H1 (cell line): Measurements from ENCODE around the gene ZHX3. TPM values are rescaled to one million over a fixed set of nuclear protein-coding genes. Genes with fewer than 3 reads are reported as not detected.

Experiments
- KDM4A ChIP-seq: IDR thresholded peaks from one replicate; pipeline ENCODE4 v1.7.1; 2012; ENCODE audit warnings: low read depth, mild to moderate bottlenecking, moderate library complexity, low read length, inconsistent platforms; ENCODE audit not compliant: severe bottlenecking
- POLR2A ChIP-seq, 2 experiments: IDR thresholded peaks; 1 replicate in 1 of 2; 2 replicates in 1 of 2; pipeline ENCODE4 v1.6.1; 2011; ENCODE audit warnings: low read depth in 2 of 2, low read length in 2 of 2, mild to moderate bottlenecking in 2 of 2; ENCODE audit errors: control extremely low read depth in 1 of 2
- RAD21 ChIP-seq, 2 experiments: IDR thresholded peaks in 1 of 2; conservative IDR thresholded peaks in 1 of 2; 2 replicates each; pipeline ENCODE4 v1.6.1; 2011; ENCODE audit warnings: low read depth in 2 of 2, low read length in 2 of 2, improper control_type of control experiment in 1 of 2, inconsistent platforms in 1 of 2, mild to moderate bottlenecking in 1 of 2, moderate library complexity in 1 of 2
- TEAD4 ChIP-seq: IDR thresholded peaks from 2 replicates; pipeline ENCODE4 v1.6.1; 2012; ENCODE audit warnings: low read depth, low read length, inconsistent platforms, mixed read lengths
- polyA plus RNA-seq, 7 experiments: library from polyadenylated mRNA; depleted of rRNA in 3 of 7; stranded (reverse) in 5 of 7; unstranded in 2 of 7; fragments of >200 nt in 5 of 7; fragments of 200-250 nt in 2 of 7; gene quantifications; 1 replicate in 5 of 7; 2 replicates in 1 of 7; 4 replicates in 1 of 7; pipeline versions ENCODE4 v1.2.1 to v1.2.3, GENCODE V29; 2011 to 2013; ENCODE audit warnings: missing spikeins in 2 of 7, mixed read lengths in 2 of 7
- total RNA-seq: library from RNA; stranded (reverse); fragmentation: NEBNext Ultra II Directional; extraction: Animal tissue kit (Norgen Biotek cat#: 25700); gene quantifications from 2 replicates; pipeline ENCODE4 v1.2.1, GENCODE V29; 2021
- TF ChIP-seq, protein P1 (sequence below): IDR thresholded peaks from 2 replicates; pipeline ENCODE4 v1.6.1; 2012; ENCODE audit warnings: low read length, inconsistent platforms

The ZHX3 gene
- total and polyA plus RNA-seq, 2 of the 8 experiments (the other 6 are each of a cell fraction or from before 2014, with no cell fraction given) = 1.00 to 7.8 TPM

DNA sequence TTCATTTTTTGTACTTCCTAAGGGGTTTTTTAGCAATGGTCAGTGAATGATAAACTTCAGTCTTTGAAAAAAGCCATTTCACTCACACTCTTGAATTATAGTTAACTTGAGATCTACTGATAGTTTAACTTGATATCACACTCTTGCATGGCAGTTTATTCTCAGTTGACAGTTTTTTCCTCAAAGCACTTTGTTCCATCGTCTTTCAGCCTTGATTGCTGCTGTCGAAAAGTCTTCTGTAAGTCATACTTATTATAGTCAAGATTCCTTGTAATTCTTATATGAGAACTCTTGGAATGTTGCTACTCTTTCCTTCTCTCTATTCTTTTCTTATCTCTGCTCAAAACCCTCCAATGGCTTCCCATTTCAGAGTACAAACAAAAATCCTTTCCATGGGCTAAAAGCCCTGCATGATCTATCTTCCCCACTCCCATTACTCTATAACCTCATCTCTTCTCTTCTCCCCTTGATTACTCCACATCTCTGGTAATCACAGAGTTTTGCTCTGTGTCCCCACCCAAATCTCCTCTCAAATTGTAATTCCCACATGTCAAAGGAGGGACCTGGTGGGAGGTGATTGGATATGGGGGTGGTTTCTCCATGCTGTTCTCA, 31.2 kb downstream of the ZHX3 start (continued):
- TF ChIP-seq, protein P1, sequence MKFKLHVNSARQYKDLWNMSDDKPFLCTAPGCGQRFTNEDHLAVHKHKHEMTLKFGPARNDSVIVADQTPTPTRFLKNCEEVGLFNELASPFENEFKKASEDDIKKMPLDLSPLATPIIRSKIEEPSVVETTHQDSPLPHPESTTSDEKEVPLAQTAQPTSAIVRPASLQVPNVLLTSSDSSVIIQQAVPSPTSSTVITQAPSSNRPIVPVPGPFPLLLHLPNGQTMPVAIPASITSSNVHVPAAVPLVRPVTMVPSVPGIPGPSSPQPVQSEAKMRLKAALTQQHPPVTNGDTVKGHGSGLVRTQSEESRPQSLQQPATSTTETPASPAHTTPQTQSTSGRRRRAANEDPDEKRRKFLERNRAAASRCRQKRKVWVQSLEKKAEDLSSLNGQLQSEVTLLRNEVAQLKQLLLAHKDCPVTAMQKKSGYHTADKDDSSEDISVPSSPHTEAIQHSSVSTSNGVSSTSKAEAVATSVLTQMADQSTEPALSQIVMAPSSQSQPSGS = no peak
- TF ChIP-seq RAD21 (IDR thresholded peaks at IDR 0.05 in 1 of 2, conservative IDR thresholded peaks at IDR 0.05 in 1 of 2; ENCODE audit: low read depth in 2 of 2, low read length in 2 of 2) (no peak), KDM4A (no peak), TEAD4 (no peak), POLR2A (IDR thresholded peaks at IDR 0.05; ENCODE audit: control extremely low read depth in 1 of 2, low read depth in 2 of 2, low read length in 2 of 2) (no peak)
